HG02763 (cell line): Measurements from ENCODE around the gene DPYD.

Experiments used
- ATAC-seq: cut with Tn5 transposase; IDR thresholded peaks from one replicate; pipeline ENCODE4 v1.9.1; 2021; ENCODE audit warnings: mild to moderate bottlenecking, moderate library complexity; ENCODE audit not compliant: unreplicated experiment

Gene DPYD

DNA sequence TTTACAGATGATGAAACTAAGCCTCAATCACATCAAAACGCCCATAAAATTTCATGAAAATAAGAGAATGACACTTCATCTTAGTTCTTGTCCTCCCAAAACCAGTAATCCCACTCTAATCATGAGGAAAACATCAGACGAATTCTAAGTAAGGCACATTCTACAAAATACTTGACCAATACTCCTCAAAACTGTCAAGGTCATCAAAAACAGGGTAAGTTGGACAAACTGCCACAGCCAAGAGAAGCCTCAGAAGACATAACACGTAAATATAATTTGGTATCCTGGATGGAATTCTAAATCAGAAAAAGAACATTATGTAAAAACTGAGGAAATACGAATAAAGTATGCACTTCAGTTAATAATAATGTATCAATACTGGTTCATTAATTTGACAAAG lies 128.2 kb downstream of the DPYD start:
- ATAC-seq, result no peak

DNA sequence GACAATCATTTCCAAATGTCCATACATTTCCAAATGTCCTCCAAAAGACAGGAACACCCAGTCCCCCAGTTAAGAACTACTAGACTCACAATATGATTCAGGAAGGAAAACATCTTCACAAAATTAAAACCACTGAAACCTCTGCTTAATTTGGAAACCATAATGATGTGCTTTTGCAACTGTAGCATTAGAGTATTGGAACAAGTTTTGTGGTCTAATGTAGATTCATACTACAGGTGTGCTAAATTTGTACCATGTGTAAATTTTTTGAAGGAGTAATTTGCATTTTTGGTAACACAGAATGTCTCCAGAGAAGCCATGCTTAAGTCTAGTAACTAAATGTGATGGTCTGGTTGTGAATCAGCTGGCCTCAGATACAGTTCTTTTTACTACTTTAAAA lies 129.6 kb downstream of the DPYD start:
- peak; percentile 89 for ATAC-seq

DNA sequence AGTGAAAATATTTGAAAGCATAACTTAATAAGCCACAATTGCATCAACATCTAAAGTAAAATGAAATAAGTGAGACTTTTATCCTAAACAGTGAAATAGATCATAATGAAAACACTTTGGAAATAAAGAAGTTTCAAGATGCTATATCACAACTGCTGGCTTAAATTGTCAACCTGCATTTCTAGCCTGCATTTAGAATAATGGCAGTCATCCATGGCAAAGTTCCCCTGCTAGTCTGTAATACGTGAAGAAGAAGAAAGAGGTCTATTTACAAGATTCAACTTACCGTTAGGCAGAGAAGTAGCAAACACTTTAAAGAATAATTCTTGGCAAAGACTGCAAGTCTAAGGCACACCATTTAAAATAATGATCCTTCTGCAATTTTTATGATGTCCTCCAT lies 133.6 kb downstream of the DPYD start:
- ATAC-seq, result no peak

GRCh38 chr1:97784661-97785060 lies 136.2 kb downstream of the DPYD start:
- no peak for ATAC-seq

DNA sequence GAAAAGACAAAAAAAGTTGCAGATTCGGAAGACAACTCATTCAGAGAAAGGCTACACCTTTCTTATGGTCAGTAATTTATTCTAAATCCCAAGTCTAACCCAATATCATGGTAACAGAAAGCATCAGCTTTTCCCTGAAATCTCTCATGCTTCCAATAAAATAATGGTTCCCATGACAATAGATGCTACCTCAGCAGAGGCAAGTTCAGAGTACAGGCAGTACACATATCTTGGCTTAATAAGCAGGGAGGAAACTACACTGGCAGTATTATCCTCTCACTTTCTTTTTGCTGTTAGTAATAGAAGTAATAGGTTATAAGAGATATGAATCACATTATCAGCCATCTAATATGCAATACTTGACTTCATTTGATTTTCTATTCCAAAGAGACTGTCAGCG lies 137.1 kb downstream of the DPYD start:
- ATAC-seq, result no peak

GRCh38 chr1:97781762-97782337 lies 139.0 kb downstream of the DPYD start:
- no peak for ATAC-seq

DNA sequence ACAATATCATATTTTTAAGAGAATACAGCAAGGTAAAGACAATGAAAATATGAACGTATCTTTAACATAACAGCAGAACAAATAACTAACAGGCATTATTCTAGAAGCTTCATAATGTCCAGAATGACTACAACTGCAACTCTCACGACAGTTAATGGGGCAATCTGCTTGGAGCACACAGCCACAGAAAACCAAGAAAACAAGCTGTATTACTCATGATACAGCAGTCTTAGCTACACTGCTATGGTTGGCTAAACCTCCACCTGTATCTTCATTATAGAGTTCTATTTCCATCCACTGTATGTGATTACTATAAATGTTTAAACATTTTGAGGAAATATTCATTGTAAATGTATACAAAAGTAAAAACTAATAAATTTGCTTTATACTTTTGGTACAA lies 139.9 kb downstream of the DPYD start:
- no peak for ATAC-seq

- no peak for ATAC-seq
These were observed 142.1 kb downstream of the DPYD start for GRCh38 chr1:97778718-97779117.

- no peak for ATAC-seq
These were observed 150.5 kb downstream of the DPYD start for GRCh38 chr1:97770376-97770775.

GRCh38 chr1:97767381-97767780 lies 153.5 kb downstream of the DPYD start:
- ATAC-seq, result no peak

DNA sequence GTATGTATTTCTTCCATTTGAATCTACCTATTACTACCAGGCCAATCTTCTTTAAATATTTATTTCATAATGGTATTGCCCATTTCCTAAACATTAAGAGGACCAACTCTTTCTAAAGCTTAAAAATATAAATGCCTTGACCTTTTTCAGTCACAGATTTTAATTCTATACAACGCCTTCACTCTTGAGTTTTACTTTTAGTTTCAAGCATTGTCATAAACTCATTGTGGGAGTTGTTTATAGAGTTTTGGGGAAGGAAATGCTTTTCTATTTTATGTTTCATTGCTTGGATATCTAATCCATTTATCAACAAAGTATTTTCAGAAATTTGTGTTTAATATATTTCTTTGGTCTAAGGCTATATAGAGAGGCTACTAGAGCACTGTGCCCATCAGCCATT lies 155.8 kb downstream of the DPYD start:
- no peak for ATAC-seq

GRCh38 chr1:97761637-97762036 lies 159.2 kb downstream of the DPYD start:
- ATAC-seq, result no peak

DNA sequence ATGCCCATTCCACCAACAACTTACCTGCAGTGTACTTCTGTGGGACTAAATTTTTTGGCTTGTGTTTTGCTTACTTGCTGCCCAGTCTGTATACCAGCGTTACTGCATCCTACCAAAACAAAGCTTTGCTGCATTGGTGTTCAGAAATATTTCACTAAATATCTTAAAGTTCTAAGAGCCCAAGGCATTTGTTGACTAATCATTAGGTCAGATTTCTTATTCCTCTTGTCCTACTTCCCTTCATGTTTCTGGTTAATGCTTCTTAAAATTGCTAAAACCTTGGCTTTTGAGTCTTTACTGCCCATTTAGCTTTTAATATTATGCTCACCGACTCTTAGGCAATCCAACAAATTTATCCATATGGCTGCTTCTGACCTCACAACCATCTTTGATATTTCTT lies 161.8 kb downstream of the DPYD start:
- no peak for ATAC-seq

DNA sequence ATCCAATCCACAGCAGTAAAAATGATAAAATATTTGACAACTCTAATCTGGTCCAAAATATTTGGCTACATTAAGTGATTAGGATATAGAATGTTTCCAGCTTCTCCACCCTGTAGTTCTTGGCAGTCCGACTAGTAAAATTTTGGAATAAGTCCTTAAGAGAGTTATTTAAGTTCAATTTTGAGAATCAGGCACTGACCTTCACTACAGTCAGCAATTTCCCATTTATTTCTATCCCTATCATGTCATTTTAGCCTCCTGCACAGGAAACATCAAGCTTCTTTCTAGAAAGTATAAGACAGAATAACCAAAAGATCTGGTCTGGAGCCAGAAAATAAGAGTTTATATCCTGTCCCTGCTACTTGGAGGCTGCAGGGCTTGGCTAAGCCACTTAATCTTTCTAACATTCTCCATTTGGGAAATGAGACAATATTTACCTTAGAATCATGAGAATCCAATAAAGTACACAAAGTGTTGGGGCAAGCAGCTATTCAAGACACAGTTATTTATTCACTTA lies 162.2 kb downstream of the DPYD start:
- no peak for ATAC-seq

- no peak for ATAC-seq
These were observed 174.9 kb downstream of the DPYD start for GRCh38 chr1:97745912-97746311.

GRCh38 chr1:97744977-97745376 lies 175.9 kb downstream of the DPYD start:
- no peak for ATAC-seq

- ATAC-seq, result no peak
These were observed 177.7 kb downstream of the DPYD start for GRCh38 chr1:97743129-97743528.

DNA sequence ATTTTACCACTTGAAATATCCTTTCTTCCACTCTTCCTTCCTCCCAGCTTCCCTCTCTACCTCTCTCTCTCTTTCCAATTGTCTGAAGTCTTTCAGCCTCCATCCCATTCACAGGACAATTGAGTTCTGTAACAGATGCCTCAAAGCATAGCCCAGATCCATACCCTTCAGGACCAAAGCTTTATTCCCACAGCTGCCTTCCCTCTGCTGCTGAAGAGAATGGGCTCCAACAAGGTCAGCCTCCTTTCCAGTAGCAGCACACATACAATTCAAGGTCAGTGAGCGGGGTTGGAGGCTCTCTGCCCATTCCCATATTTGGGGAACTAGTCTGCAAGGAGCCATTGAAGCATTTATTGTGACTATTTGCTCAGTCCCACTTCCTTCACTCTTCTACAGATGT lies 179.9 kb downstream of the DPYD start:
- ATAC-seq, result no peak

DNA sequence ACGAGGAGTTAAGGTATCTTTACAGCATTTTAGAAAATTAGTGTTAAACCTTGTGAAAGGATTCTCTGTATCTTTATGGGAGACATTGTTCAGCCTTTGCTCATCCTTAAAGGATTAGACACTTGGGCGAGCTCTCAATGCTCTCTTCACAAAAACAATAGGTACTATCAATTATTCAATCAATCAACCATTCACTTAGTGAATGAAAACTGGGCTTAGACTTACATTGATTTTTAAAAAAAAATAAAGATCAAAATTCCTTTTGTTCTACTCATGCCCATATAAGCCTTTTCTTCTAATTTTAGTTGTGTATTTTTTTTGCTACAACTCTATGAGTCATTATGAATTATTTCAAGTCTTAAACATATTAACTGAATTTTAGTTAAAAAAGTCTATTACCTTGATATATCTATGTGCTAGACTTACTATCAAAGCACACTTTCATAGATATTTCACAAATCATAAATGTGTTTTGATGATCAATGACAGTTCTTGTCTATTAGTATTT lies 181.2 kb downstream of the DPYD start:
- ATAC-seq, result no peak

DNA sequence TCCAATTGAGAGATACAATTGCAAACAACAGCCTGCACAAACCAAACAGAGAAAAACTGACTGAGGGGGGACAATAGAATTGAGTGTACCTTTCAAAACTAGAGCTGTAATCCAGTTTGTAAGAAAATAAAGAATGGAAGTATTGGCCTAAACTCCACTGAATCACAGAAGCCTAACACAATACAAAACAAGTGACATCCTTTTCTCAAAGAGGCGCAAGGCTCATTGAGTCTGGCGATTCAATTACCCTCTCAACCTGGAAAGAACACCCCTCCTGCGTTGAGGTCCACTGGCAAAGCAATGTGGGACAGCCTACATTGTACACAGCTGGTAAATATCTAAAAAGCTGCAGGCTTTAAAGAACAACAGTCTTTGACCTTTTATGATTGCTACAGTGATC lies 182.6 kb downstream of the DPYD start:
- ATAC-seq, result no peak

DNA sequence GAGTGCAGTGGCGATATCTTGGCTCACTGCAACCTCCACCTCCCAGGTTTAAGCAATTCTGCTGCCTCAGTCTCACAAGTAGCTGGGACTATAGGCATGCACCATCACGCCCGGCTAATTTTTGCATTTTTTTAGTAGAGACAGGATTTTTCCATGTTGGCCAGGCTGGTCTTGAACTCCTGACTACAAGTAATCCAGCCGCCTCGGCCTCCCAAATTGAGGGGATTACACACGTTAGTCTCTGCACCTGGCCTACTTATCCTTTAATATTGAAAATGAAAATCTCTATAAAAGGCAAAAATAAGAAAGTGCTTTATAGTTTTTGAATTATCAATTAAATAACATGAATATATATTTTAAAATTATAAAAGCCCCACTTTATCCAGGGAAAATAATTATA lies 190.6 kb downstream of the DPYD start:
- ATAC-seq, result no peak

DNA sequence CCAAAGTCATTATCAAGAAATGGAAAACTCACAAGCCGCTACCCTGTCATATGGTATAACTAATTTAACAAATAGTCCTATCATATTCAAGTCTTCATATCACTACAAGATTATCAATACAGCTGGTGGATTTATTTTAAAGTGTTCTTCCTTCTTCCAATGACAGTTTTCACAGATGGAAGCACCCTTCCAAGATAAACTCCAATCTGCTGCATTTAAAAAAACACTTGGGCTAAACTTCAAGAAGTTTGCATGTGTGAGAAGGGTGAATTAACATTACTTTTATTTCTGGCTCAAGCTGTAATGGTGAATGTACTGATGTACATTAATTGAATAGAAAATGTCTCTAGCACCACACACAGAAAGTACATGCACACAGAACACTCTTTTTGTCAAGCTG lies 192.4 kb downstream of the DPYD start:
- ATAC-seq, result no peak

- ATAC-seq, result no peak
These were observed 193.8 kb downstream of the DPYD start for GRCh38 chr1:97727029-97727428.
